DND-41 (cell line): ENCODE measurements around the gene ZNF827.
A peak's percentile ranks its signal among the peaks of the same experiment; 100 is the strongest.

Experiments
- ATAC-seq: fragments of 200-7000 bp; cut with Tn5 transposase; 3 replicates; pipeline ENCODE4 v1.9.1; 2021; ENCODE audit warnings: low read depth; ENCODE audit not compliant: insufficient read depth
- DNase-seq: peaks from one replicate; pipeline ENCODE4 v3.0.0-alpha.2; 2020
- H2AFZ ChIP-seq: 2 replicates; pipeline ENCODE4 v1.6.0; 2012; ENCODE audit warnings: low read depth, low read length
- H3K27ac ChIP-seq: 2 replicates; pipeline ENCODE4 v1.5.1; 2012; ENCODE audit warnings: low read length, inconsistent platforms
- H3K27me3 ChIP-seq: fragments of 200-600 bp; sonication (generic); 2 replicates; pipeline ENCODE4 v1.6.0; 2012; ENCODE audit warnings: low read length, mild to moderate bottlenecking, inconsistent platforms; ENCODE audit not compliant: insufficient read depth, poor library complexity
- H3K36me3 ChIP-seq: 2 replicates; pipeline ENCODE4 v1.5.1; 2012; ENCODE audit warnings: low read length, inconsistent platforms; ENCODE audit not compliant: insufficient read depth
- H3K4me1 ChIP-seq: 2 replicates; pipeline ENCODE4 v1.5.1; 2012; ENCODE audit warnings: mild to moderate bottlenecking, low read length; ENCODE audit not compliant: insufficient read depth
- H3K4me2 ChIP-seq: 2 replicates; pipeline ENCODE4 v1.6.0; 2012; ENCODE audit warnings: mild to moderate bottlenecking, moderate library complexity, low read length, inconsistent platforms; ENCODE audit not compliant: insufficient read depth
- H3K4me3 ChIP-seq, 2 experiments: fragments of 200-600 bp in 1 of 2; shearing (Covaris generic) in 1 of 2; 2 replicates each; pipeline ENCODE4 v1.5.1; 2012 to 2016; ENCODE audit warnings: inconsistent platforms in 2 of 2, low read length in 2 of 2, mild to moderate bottlenecking in 2 of 2, low read depth in 1 of 2, moderate library complexity in 1 of 2
- H3K79me2 ChIP-seq: 2 replicates; pipeline ENCODE4 v1.6.0; 2012; ENCODE audit warnings: low read length, inconsistent platforms; ENCODE audit not compliant: insufficient read depth
- H3K9ac ChIP-seq: 2 replicates; pipeline ENCODE4 v1.6.0; 2012; ENCODE audit warnings: low read depth, mild to moderate bottlenecking, inconsistent platforms, low read length, moderate library complexity
- H3K9me3 ChIP-seq: 2 replicates; pipeline ENCODE4 v1.5.1; 2012; ENCODE audit warnings: low read length, moderate library complexity, mild to moderate bottlenecking, inconsistent platforms; ENCODE audit not compliant: insufficient read depth, severe bottlenecking
- H4K20me1 ChIP-seq: 2 replicates; pipeline ENCODE4 v1.6.0; 2012; ENCODE audit warnings: low read length; ENCODE audit not compliant: insufficient read depth
- EZH2 ChIP-seq: IDR thresholded peaks from 3 replicates; pipeline ENCODE4 v1.6.1; 2012; ENCODE audit warnings: borderline replicate concordance, low read depth, mild to moderate bottlenecking, moderate library complexity, low read length, inconsistent platforms; ENCODE audit not compliant: severe bottlenecking
- TF ChIP-seq, protein P1 (sequence below): IDR thresholded peaks from 2 replicates; pipeline ENCODE4 v1.5.1; 2012; ENCODE audit warnings: borderline replicate concordance, low read length, moderate library complexity, mild to moderate bottlenecking; ENCODE audit not compliant: poor library complexity, severe bottlenecking; ENCODE audit errors: extremely low read depth

ZNF827 gene

DNA sequence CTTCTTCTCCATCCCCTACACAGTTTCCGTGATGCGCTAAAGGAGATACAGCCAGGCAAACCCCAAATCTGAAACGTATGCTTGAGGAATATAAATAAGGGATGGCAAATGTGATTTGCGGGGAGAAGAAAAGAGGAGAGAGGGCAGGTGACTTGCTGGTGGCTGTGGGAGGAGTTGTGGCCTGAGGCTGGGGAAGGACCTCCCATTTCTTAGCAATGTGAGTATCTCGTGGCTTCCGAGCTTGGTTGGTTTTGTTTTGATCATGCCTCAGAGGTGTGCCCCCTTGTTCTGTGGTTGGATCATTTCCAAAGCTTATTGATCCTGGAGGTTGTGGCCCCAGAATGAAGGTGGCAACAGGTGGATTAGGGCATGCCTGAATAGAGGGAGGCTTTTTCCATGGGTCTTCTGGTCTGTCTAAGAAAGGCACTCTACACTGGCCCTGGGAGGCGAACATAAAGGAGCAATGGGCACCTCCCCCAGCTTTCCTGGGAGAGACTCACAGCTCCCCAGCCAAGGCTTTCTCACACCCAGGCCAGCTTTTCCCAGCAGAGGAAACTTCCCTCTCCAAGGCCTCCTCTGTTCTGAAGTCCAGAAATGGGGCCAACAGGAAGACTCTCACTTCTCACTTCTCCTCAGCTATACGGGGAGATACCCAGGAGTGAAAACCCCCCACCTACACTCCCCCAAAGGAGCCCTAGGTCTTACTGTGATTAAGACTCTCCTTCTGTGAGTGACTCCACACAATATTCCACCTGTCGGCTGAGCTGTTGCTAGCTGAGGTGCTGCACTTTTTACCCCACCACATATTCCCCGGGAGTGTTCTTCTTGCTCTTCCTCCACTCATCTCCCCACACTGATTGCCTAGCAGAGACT is 218.6 kb downstream of the ZNF827 start:
- Histone ChIP-seq H3K36me3 (no peaks in the 10 kb centered on the region), H2AFZ (no peak overlapping the region), H3K4me2 (no peak overlapping the region), H3K9ac (no peak overlapping the region), H3K79me2 (no peaks in the 10 kb centered on the region), H4K20me1 (no peaks in the 10 kb centered on the region), H3K27me3 (peaks cover 3% of the 10 kb centered on the region), H3K27ac (no peak overlapping the region), H3K4me3 (no peak overlapping the region), H3K4me1 (no peaks in the 10 kb centered on the region), H3K9me3 (no peaks in the 10 kb centered on the region)
- TF ChIP-seq EZH2, result no peak
- TF ChIP-seq, protein P1, sequence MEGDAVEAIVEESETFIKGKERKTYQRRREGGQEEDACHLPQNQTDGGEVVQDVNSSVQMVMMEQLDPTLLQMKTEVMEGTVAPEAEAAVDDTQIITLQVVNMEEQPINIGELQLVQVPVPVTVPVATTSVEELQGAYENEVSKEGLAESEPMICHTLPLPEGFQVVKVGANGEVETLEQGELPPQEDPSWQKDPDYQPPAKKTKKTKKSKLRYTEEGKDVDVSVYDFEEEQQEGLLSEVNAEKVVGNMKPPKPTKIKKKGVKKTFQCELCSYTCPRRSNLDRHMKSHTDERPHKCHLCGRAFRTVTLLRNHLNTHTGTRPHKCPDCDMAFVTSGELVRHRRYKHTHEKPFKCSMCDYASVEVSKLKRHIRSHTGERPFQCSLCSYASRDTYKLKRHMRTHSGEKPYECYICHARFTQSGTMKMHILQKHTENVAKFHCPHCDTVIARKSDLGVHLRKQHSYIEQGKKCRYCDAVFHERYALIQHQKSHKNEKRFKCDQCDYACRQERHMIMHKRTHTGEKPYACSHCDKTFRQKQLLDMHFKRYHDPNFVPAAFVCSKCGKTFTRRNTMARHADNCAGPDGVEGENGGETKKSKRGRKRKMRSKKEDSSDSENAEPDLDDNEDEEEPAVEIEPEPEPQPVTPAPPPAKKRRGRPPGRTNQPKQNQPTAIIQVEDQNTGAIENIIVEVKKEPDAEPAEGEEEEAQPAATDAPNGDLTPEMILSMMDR, result no peak
- ATAC-seq, result peak; percentile 76
- DNase-seq, result peak; percentile 11

- TF ChIP-seq, protein P1, result no peak
- no peak for TF ChIP-seq EZH2
- Histone ChIP-seq H3K4me2 (no peak overlapping the region), H3K36me3 (no peaks in the 10 kb centered on the region), H3K9ac (no peak overlapping the region), H3K27ac (no peak overlapping the region), H3K4me3 (no peak overlapping the region), H2AFZ (no peak overlapping the region), H4K20me1 (no peaks in the 10 kb centered on the region), H3K4me1 (no peaks in the 10 kb centered on the region), H3K79me2 (no peaks in the 10 kb centered on the region), H3K27me3 (peaks cover 3% of the 10 kb centered on the region), H3K9me3 (no peaks in the 10 kb centered on the region)
- DNase-seq (no peak), ATAC-seq (no peak)
Measured at GRCh38 chr4:145716661-145717200, 221.9 kb downstream of the ZNF827 start.

- no peak overlapping the region for H3K4me2 ChIP-seq
- DNase-seq, result no peak
- ATAC-seq, result no peak
- TF ChIP-seq, protein P1, result no peak
- no peak for TF ChIP-seq EZH2
- no peaks in the 10 kb centered on the region for H3K79me2 ChIP-seq
- no peak overlapping the region for H2AFZ ChIP-seq
- no peak overlapping the region for H3K9ac ChIP-seq
- H3K27ac ChIP-seq, result no peak overlapping the region
- no peaks in the 10 kb centered on the region for H4K20me1 ChIP-seq
- H3K36me3 ChIP-seq, result no peaks in the 10 kb centered on the region
- no peaks in the 10 kb centered on the region for H3K4me1 ChIP-seq
- no peak overlapping the region for H3K4me3 ChIP-seq
- peaks cover 3% of the 10 kb centered on the region for H3K27me3 ChIP-seq
- no peaks in the 10 kb centered on the region for H3K9me3 ChIP-seq
Measured at GRCh38 chr4:145716200-145716599, 222.4 kb downstream of the ZNF827 start.
